Activated T-cell treated with anti-CD3 and anti-CD28 coated beads for 48 hours (primary cell): ENCODE measurements around the gene SYPL1.

Source experiments
- DNase-seq: peaks from one replicate; pipeline ENCODE4 v3.0.0-alpha.2; 2020; ENCODE audit warnings: low read depth

SYPL1 gene

DNA sequence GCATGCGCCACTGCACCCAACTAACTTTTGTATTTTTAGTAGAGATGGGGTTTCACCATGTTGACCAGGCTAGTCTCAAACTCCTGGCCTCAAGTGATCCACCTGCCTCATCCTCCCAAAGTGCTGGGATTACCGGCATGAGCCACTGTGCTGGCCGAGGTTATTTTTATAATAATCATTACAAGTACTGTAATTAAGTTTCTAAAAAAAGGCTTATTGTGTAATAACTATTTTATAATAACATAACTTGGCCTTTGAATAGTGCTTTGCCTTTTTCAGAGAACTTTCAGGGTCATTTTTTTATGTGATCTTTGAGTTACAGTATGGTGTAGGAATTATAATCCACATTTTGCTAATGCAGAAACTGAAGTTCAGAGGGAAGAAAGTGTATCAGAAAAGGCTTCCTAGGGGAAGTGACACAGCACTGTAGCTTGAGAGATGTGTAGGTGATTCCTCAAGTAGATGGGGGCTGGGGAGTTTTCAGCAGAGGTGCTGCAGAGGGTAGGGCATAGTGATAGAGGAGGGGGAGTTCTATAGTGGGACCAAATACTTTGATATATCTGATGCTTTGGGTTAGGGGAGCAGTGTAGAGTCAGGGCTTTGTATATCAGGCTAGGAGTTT, 9.2 kb upstream of the SYPL1 start:
- DNase-seq, result no peak

DNA sequence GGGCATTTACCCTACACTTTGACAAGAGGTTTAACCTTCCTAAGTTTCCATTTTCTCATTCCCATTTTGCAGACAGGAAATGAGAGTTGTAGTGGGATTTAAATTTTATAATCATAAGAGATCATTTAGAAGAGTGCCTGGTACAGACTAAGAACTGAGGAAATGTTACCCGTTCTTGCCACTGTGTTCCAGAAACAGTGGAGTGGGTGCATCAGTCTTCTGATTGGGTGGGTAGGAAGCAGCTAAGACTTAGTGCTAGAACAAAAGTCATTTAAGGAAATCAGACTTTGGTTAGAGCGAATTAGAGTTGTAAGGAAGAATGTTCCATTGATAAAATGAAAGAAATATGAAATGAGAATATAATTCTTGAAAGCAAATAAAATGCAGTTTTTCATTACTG, 8.4 kb upstream of the SYPL1 start:
- DNase-seq, result no peak

DNA sequence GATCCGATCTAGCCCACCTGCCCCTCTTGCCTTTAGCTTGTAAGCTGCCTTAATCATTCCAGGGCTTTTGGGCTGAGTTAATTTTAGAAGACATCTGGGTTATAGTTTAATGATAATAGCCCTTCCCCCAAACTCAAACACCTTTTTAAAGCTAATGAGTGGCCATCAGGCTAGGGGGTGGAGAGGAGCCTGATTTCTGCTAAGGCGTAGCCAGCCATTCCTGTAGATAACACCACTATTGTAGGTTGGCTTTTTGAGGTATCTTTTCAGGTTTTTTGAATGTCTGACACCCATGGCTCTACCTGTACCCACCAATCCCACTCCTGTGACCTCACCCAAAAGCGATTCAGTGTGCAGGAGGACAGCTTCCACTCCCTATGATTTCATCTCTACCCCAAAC, 7.6 kb upstream of the SYPL1 start:
- no peak for DNase-seq

DNA sequence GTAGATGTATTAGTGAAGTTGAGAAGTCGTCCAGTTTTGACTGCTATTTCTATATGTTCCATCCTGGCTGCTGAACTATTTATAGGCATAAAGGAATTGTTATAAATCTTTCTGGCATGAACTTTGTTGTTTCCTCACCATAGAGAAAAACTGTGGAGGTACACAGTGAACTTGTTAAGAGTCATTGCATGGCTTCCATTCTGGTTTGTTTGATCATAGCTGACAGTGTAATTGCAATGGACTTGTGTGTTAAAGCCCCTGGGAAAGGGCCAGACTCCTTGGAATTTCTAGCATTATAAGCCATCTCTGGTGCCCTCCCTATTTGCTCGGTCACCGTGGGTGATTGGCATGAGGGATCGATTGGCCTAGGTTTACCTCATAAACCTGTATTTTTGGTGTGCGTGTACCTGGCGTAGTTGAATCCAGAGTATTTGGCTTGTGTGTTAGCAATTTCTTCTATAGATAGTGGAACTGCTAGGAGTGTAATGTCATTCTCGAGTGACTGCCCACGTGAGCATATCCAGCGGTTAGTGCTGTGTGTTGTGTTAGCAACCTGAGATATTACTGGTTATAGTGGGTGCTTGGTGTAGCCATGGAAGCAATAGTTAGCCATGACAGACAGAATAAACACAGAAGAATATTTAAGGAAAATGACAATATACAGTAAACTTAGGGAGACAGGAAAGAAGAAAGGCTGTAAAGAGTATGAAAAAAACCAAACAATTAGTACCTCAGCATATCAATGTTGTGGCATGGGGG, 5.9 kb upstream of the SYPL1 start:
- DNase-seq, result no peak

DNA sequence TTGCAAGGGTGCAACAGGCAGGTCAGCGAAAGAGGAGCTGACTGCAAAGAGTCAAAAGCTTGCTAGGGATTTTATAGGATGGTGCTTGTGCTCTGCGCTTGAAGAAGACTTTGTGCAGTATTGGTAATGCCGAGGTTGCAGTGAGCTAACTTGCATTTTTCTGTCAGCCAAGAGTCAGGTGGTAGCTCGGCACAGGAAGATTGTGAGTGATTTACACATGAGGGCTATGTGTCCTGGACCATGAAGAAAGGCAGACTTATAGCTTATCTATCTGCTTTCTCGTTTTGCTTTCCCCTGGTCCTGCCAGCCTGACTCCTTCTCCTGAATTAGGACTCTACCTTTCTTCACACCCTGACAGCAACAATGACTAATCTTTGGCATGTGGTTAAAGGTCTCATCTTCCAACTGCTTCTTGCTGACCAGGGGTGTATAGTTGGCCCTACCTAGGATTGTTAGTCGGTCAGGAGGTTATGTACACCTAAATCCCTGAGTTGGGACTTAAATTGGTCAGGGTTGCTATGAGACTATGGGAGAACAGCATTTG, 4.1 kb upstream of the SYPL1 start:
- no peak for DNase-seq

DNA sequence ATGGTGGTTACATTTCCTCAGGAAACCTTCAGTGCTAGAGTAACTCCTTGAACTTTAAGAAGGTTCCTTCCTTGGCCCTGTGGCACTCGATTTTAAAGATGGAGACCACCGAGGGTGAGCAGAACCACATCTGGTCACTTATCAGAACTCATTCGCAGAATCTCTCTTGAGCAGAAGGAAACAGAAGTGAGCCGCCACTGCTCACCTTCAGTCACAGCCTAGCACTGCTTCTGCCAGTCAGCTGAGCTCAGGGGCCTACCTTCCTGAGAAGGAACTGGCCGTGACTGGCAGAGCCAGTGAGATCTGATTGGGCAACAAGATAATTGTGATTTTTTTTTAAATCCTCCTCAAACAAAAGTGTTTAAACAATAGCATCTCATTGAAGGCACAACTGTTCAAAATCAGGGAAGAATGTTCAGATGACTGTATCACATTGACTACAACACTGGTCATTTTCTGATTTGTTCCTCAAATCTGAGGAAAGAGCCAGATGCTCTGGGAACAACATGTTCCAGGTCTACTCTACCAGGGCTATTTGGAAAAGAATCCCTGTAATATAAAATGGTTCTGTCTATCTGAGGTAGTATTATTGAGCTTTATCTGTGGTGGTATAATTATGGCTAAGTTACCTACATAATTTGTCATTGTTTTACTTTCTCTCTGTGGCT, 2.7 kb upstream of the SYPL1 start:
- DNase-seq, result peak; percentile 30

DNA sequence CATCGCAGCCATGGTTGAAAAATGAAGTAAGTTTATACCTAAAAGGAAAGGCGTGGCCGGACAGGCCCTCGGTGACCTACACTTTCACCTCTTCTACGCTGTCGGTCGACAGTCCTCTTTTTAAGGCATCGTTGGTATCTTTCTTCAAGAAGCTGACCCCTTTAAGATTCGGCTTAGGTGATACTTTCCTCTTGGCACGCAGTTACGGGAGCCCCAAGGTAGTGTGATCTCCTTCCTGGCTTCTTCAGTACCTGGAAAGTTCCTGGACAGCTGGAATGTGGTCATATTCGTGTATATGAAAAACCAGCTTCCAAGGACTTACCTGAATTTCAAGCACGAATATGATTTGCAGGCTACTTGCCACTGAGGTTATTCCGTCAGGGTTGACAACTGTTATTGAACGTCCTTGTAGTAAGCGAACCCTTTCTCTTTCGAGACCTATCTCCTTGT, 885 bp upstream of the SYPL1 start:
- no peak for DNase-seq

DNA sequence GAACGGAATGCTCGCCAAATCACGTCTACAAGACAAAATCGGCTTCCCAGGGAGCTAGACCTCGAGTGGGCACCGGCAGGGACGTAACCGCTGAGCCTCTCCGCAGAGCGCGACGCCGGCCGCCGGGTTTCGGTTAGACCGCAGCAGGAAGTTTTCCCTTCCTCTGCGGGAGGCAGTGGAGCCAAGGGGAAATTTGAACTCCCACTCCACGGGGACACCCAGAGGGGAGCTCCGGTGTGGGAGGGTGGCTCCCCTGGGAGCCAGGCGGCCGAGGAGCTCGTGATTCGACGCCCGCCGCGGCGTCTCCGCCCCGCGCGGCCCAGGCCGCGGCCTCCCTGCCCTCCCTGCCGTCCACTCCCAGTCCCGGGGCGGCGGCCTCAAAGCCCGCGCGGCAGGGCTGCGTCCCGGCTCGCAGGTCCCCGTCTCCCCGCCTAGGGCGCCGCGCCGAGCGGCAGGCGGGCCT, 426 bp downstream of the SYPL1 start:
- DNase-seq, result peak; percentile 26

DNA sequence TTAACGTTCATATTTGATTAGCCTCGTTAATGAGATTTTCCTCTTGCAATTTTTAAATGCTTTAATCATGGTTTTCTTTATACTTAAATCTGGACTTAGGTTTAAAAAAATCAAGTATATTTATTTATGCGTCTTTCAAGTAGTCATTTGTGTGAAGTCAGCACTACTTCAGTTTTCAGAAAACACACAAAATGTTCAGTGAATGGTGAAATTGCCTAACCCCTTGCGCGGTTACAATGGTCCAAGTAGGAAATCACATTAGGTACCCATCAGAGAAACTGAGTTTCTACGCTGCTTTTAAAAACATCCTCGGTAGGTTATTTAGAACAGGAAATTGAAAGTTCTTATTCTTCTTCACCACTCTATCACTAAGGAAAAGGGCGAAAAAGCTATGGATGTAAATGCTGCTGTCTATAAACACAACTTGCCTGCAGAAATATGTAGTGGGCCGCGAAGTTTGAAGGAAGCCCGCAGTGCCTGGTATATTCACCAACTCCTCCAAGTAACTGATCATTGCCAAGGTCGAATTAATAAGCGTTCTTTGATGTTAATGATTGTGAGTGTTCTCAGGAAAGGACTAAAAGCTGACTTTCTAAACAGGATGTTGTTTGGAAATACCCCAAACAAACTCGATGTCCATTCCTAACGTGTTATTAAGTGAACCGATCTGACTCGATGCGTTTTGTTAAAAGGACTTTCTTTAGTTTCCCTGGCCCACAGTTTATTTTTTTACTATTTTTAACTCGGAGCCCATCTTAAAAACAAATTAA, 1.0 kb downstream of the SYPL1 start:
- no peak for DNase-seq

DNA sequence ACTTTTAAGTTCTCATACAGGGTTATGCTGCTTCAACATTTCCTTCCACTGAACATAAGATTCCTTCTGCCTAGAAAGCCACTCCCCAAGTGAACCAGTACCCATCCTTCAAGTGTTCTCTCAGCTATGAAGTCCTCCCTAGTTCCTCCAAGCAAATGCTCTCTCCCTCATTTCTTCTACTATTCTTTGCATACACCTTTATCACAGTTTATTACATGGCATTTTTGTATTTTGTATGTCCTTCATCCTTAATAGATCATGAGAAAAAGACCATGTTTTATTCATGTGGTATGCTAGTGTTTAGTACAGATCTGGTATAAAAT, 1.9 kb downstream of the SYPL1 start:
- no peak for DNase-seq

DNA sequence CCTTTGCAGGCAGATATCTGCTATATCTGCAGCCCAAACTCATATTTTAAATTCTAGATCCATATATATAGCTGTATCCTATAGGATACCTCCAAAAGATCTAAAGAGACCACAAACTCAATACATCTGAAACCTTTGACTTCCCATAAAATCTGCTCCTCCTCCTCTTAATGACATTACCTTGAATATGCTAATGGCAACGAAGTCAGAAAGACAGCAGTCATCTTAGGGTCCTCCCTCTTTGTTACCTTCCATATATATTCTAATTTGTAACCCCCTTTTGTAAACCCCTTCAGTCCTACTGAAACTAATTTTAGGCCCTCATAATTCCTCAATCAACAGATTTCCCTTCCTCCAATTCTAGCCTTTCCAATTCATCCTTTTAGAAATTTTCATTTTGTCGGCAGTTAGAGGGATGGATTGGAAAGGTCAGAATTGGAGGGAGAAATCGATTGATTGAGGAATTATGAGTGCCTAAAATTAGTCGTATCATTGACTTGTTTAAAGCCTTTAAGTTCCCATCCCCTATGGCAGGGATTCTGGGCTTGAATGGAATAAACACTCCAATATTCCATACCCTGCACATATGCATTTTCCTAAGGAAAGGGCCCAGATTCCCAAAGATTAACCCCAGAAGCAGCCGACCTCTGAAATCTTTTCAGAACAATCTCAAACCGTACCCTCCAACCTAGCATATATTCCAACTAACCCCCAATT, 2.4 kb downstream of the SYPL1 start:
- DNase-seq, result no peak

DNA sequence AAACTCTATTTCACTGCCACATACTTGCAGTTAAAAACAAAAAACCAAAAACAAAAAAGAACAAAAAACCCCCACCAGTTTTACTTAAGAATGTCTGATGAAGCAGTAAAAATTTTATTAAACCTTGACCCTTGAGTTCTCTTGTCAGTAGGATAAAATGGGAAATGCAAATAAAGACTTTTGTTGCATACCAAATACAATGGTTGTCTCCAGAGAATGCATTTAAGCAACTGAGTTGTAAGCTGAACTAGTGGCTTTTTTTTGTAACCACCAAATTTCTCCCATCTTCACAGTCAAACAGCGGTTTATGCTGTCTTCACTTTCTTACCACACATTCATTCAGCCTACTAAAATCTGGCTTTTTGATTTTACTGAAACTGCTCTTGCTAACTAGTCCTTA, 3.1 kb downstream of the SYPL1 start:
- DNase-seq, result no peak

DNA sequence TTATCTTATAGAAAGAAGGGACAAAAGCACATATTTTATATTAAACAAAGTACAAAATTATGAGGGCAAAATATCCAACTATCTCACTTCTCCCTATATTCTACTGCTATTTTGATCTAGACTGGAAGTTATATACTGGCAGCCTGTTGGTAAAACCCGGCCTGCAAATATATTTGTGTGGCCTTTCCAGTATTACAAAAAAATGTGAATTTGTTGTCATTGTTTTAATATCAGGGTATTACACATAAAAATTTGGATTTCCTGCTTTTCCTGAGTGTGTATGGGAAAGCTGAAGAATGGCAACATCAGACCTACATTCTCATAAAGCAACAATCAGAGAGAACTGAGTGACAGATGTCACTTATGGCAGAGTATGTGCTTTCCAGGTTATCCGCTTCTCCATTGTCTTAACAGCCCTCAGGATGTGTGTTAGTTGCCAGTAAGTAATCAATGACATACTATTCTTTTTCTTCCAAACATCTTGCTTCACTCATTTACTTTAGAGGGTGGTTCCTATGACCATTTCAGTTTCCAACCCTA, 7.3 kb downstream of the SYPL1 start:
- DNase-seq, result no peak

DNA sequence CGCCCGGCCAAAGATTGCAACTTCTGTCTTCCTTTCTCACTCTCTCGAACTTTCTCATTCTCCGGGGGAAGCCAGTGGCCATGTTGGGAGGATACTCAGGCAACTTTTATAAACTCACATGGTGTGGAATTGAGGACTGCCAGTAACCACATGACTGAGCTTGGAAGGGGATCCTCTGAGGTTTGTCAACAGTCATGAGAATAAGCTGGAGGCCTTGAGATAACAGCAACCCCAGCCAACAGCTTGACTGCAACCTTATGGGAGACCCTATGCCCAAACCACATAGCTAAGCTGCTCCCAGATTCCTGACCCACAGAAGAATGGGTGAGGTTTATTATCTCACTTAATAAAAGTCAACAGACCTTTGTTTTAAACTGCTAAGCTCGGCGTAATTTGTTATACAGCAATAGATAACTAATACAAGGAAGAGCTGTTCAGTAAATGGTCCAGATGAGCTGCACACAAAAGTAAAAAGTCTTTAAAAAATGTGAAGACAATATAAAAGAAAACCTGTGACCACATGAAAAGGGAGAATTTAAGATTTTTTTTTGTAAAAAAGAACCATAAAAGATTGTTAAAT, 9.6 kb downstream of the SYPL1 start:
- DNase-seq, result no peak

DNA sequence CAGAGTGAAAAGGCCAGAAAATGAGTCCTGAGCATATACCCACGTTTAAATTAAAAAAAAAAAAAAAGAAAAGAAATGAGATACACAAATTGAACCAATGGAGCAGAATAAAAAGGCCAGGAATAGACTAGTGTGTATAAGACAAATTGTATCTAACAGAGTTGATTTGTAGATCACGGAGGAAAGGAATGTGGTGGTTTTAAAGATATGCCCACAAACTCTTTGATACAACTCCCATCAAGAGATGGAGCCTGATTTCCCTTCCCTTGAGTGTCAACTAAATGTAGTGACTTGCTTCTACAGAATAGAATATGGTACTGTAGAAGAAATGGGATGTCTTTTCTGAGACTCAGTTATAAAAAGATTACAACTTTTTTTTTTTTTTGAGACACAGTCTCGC, 10.4 kb downstream of the SYPL1 start:
- DNase-seq, result no peak

DNA sequence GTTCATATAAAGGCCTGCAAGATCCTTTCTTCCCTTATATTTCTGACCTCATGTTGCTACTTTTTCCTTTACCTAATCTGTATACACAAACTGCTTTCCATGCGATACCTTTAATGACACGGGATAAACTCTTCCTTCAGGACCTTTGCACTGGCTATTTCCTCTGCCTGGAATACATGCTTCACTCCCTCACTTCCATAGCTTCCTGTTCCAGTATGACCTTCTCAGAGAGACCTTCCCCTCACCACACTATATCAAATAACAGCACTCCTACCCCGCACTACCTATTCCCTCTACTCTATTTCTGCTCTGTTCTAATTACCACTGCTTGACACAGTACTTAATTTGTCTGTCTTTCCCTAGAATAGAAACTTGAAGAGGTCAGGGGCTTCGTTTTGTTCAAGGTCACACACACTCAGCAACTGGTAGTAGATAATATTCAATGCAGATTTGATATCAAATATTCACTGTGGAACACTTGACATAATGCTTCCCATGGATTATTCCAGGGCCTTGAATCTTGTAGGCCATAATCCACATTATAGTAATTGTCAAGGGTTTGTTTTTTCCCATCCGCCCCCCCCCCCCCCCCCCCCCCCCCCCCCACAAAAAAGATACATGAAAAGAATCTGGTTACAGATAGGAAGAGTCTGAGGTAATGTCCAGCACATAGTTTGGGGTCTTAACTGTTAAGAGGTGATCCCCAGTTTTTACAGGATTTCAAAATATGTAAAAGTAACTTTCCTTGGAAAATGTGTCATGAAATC, 11.1 kb downstream of the SYPL1 start:
- DNase-seq, result no peak

DNA sequence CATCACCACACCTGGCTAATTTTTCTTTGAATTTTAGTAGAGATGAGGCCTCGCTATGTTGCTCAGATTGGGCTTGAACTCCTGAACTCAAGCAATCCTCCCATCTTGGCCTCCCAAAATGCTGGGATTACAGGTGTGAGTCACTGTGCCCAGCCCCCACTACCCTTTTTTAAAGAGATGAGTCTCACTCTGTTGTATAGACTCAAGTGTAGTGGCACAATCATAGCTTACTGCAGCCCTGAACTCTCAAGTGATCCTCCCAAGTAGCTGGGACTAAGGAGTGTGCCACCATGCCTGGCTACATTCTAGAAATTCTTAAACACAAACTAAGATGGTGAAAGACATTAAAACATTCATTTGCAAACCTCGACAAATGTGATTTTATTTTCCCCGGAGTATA, 12.6 kb downstream of the SYPL1 start:
- DNase-seq, result no peak

DNA sequence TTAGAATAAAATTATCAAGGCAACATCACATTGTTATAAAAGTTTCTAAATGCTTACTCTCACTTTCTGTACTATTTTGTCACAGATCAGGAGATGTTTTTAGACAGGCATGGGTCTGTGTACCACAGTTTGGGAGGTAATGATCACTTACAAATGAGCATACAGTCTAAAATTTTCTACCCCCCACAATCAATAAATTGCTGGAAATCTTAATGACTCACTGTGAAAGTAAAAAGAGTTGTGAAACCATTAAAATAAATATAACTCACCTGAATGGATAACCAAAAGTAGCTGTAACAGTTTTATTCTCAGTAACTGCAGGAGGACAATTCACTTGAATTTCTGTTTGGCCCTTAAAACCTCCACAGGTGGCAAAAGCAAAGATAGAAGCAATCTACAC, 13.2 kb downstream of the SYPL1 start:
- no peak for DNase-seq

DNA sequence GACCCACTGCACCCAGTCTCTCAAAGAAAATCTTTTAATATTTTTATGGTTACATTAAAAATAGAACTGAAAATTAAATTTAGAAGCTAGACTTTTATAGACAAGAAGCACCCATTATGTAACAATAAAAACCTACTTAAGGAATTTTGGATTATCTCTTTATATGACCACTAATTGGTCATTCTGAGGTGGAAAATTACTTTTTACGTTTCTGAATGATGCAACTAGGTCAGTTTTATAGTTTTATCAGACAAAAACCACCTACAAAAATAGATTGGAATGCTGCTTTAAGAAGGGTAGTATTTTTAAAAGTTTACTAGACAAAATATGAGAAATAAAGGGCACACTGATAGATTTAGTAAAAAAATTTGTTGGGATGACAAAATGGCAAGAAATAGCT, 16.5 kb downstream of the SYPL1 start:
- no peak for DNase-seq

DNA sequence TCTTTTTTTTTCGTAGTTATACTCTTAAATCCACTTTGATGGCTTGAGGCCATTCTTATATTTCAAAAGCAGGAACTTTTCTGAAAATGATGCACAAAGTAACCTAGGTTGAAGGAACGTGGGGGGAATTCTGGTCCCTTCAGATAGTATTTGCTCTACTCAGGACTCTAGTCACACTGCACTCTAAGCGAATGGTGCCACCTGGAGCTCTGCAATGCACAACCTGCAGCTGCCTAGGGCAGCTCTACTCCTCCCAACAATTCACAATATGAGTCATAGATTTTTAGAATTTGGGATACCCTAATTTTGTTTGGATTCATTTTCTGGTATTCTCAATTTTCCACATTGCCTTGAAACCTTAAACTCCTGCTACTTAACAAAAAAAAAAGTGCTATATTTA, 17.3 kb downstream of the SYPL1 start:
- no peak for DNase-seq
